ENCODE measurements around the gene L3MBTL2. TPM values are rescaled to one million over a fixed set of nuclear protein-coding genes. Genes with fewer than 3 reads are reported as not detected.
A peak's percentile ranks its signal among the peaks of the same experiment; 100 is the strongest.

Gene L3MBTL2
- total RNA-seq, 2 experiments from 2014 or later = 19.4 to 22.3 TPM

- CTCF ChIA-PET = interaction anchor here (1.1 kb wide), 3 partner anchors 19 to 295 kb away, joined by 3 to 5 read pairs (median 4); no protein-coding TSS in a partner anchor
- DNase-seq = peak; percentile 84
- intact Hi-C loops (cut with micrococcal nuclease) = loop anchor here (1.0 to 5.0 kb wide), 8 partner anchors 12 to 295 kb away; partner anchors contain the start of genes L3MBTL2 and RBX1
- Mint-ChIP-seq H3K27me3 (ENCODE audit: low read depth) (no peaks in the 10 kb centered on the region), H3K4me3 (peak overlapping the region; percentile 63), H3K9me3 (no peaks in the 10 kb centered on the region), H3K36me3 (ENCODE audit: low read depth) (peaks cover 38% of the 10 kb centered on the region), H3K27ac (peak overlapping the region; percentile 90), H3K4me1 (ENCODE audit: low read depth) (peaks cover 28% of the 10 kb centered on the region)
These were observed 12.5 kb downstream of the L3MBTL2 start for GRCh38 chr22:41217553-41218157.

GRCh38 chr22:41222846-41223507 is 17.9 kb downstream of the L3MBTL2 start:
- DNase-seq = no peak
- Mint-ChIP-seq H3K4me3 (no peak overlapping the region), H3K27ac (no peak overlapping the region), H3K9me3 (no peaks in the 10 kb centered on the region), H3K36me3 (ENCODE audit: low read depth) (peaks cover 32% of the 10 kb centered on the region), H3K4me1 (ENCODE audit: low read depth) (peaks cover 5% of the 10 kb centered on the region), H3K27me3 (ENCODE audit: low read depth) (no peaks in the 10 kb centered on the region)
- CTCF ChIA-PET = interaction anchor here (0.7 to 1.6 kb wide), 2 partner anchors 15 to 408 kb away, joined by 3 to 8 read pairs; no protein-coding TSS in a partner anchor
- intact Hi-C loops (cut with micrococcal nuclease) = no loop called here

GRCh38 chr22:41223535-41223934 is 18.4 kb downstream of the L3MBTL2 start:
- CTCF ChIA-PET = interaction anchor here (1.6 kb wide), 1 partner anchor 14 kb away, joined by 8 read pairs; no protein-coding TSS in a partner anchor

GRCh38 chr22:41226723-41227655 is 21.9 kb downstream of the L3MBTL2 start:
- Mint-ChIP-seq H3K4me1 (ENCODE audit: low read depth) (no peaks in the 10 kb centered on the region), H3K27ac (no peak overlapping the region), H3K27me3 (ENCODE audit: low read depth) (no peaks in the 10 kb centered on the region), H3K9me3 (no peaks in the 10 kb centered on the region), H3K36me3 (ENCODE audit: low read depth) (peaks cover 32% of the 10 kb centered on the region), H3K4me3 (no peak overlapping the region)
- DNase-seq = no peak
- intact Hi-C loops (cut with micrococcal nuclease) = no loop called here
- CTCF ChIA-PET = interaction anchor here (1.0 kb wide), 1 partner anchor 11 kb away, joined by 4 read pairs; no protein-coding TSS in a partner anchor

More at GRCh38 chr22:41223535-41223934, 18.4 kb downstream of the L3MBTL2 start:
- no peak overlapping the region for H3K27ac Mint-ChIP-seq
- H3K36me3 Mint-ChIP-seq (ENCODE audit: low read depth) = peaks cover 32% of the 10 kb centered on the region
- H3K4me1 Mint-ChIP-seq (ENCODE audit: low read depth) = peaks cover 2% of the 10 kb centered on the region
- H3K9me3 Mint-ChIP-seq = no peaks in the 10 kb centered on the region
- no peaks in the 10 kb centered on the region for H3K27me3 Mint-ChIP-seq (ENCODE audit: low read depth)
- H3K4me3 Mint-ChIP-seq = no peak overlapping the region
- DNase-seq = no peak
- intact Hi-C loops (cut with micrococcal nuclease) = no loop called here

- CTCF ChIA-PET = no interaction called here
These were observed 24.1 kb downstream of the L3MBTL2 start for GRCh38 chr22:41229215-41229614.

GRCh38 chr22:41229730-41230400 is 24.8 kb downstream of the L3MBTL2 start:
- Mint-ChIP-seq H3K36me3 (ENCODE audit: low read depth) (peaks cover 19% of the 10 kb centered on the region), H3K27ac (no peak overlapping the region), H3K9me3 (no peaks in the 10 kb centered on the region), H3K27me3 (ENCODE audit: low read depth) (no peaks in the 10 kb centered on the region), H3K4me3 (no peak overlapping the region), H3K4me1 (ENCODE audit: low read depth) (no peaks in the 10 kb centered on the region)
- intact Hi-C loops (cut with micrococcal nuclease) = no loop called here
- no peak for DNase-seq
- CTCF ChIA-PET = interaction anchor here (1.3 kb wide), 1 partner anchor 307 kb away, joined by 4 read pairs; no protein-coding TSS in a partner anchor

More at GRCh38 chr22:41229215-41229614, 24.1 kb downstream of the L3MBTL2 start:
- Mint-ChIP-seq H3K9me3 (no peaks in the 10 kb centered on the region), H3K27ac (no peak overlapping the region), H3K36me3 (ENCODE audit: low read depth) (peaks cover 23% of the 10 kb centered on the region), H3K4me3 (no peak overlapping the region), H3K27me3 (ENCODE audit: low read depth) (no peaks in the 10 kb centered on the region), H3K4me1 (ENCODE audit: low read depth) (no peaks in the 10 kb centered on the region)
- DNase-seq = no peak
- intact Hi-C loops (cut with micrococcal nuclease) = no loop called here

GRCh38 chr22:41230401-41230785 is 25.3 kb downstream of the L3MBTL2 start:
- intact Hi-C loops (cut with micrococcal nuclease) = no loop called here
- H3K27me3 Mint-ChIP-seq (ENCODE audit: low read depth) = no peaks in the 10 kb centered on the region
- no peak overlapping the region for H3K27ac Mint-ChIP-seq
- H3K9me3 Mint-ChIP-seq = no peaks in the 10 kb centered on the region
- no peak overlapping the region for H3K4me3 Mint-ChIP-seq
- DNase-seq = no peak
- H3K36me3 Mint-ChIP-seq (ENCODE audit: low read depth) = peaks cover 19% of the 10 kb centered on the region
- CTCF ChIA-PET = interaction anchor here (1.3 kb wide), 1 partner anchor 307 kb away, joined by 4 read pairs; no protein-coding TSS in a partner anchor
- H3K4me1 Mint-ChIP-seq (ENCODE audit: low read depth) = no peaks in the 10 kb centered on the region

GRCh38 chr22:41231369-41231768 is 26.3 kb downstream of the L3MBTL2 start:
- no peak overlapping the region for H3K4me3 Mint-ChIP-seq
- H3K27me3 Mint-ChIP-seq (ENCODE audit: low read depth) = no peaks in the 10 kb centered on the region
- H3K4me1 Mint-ChIP-seq (ENCODE audit: low read depth) = no peaks in the 10 kb centered on the region
- H3K9me3 Mint-ChIP-seq = no peaks in the 10 kb centered on the region
- peaks cover 18% of the 10 kb centered on the region for H3K36me3 Mint-ChIP-seq (ENCODE audit: low read depth)
- H3K27ac Mint-ChIP-seq = no peak overlapping the region
- intact Hi-C loops (cut with micrococcal nuclease) = no loop called here
- CTCF ChIA-PET = no interaction called here
- DNase-seq = no peak

GRCh38 chr22:41234815-41235695 is 29.9 kb downstream of the L3MBTL2 start:
- H3K4me3 Mint-ChIP-seq = no peak overlapping the region
- intact Hi-C loops (cut with micrococcal nuclease) = no loop called here
- H3K4me1 Mint-ChIP-seq (ENCODE audit: low read depth) = peaks cover 9% of the 10 kb centered on the region
- CTCF ChIA-PET = interaction anchor here (0.6 to 4.9 kb wide), 4 partner anchors 9 to 313 kb away, joined by 3 to 97 read pairs (median 4); no protein-coding TSS in a partner anchor
- no peaks in the 10 kb centered on the region for H3K9me3 Mint-ChIP-seq
- H3K27ac Mint-ChIP-seq = no peak overlapping the region
- H3K36me3 Mint-ChIP-seq (ENCODE audit: low read depth) = peaks cover 12% of the 10 kb centered on the region
- no peaks in the 10 kb centered on the region for H3K27me3 Mint-ChIP-seq (ENCODE audit: low read depth)
- no peak for DNase-seq

- CTCF ChIA-PET = interaction anchor here (0.5 to 4.9 kb wide), 40 partner anchors 7 to 327 kb away, joined by 3 to 97 read pairs (median 4); partner anchors contain the start of gene RBX1
- intact Hi-C loops (cut with micrococcal nuclease) = loop anchor here (1.0 kb wide), 3 partner anchors 20 to 315 kb away; no protein-coding TSS in a partner anchor
- no peaks in the 10 kb centered on the region for H3K36me3 Mint-ChIP-seq (ENCODE audit: low read depth)
- no peaks in the 10 kb centered on the region for H3K9me3 Mint-ChIP-seq
- no peaks in the 10 kb centered on the region for H3K27me3 Mint-ChIP-seq (ENCODE audit: low read depth)
- H3K4me1 Mint-ChIP-seq (ENCODE audit: low read depth) = peaks cover 9% of the 10 kb centered on the region
- no peak overlapping the region for H3K27ac Mint-ChIP-seq
- no peak for DNase-seq
- H3K4me3 Mint-ChIP-seq = peak overlapping the region; percentile 45
These were observed 32.1 kb downstream of the L3MBTL2 start for GRCh38 chr22:41237036-41237706.
